HepG2 (cell line): ENCODE data around the gene JMJD1C. TPM values are rescaled to one million over a fixed set of nuclear protein-coding genes. Genes with fewer than 3 reads are reported as not detected.
"Not testable (repeated sequence)": the region's sequence is repeated elsewhere in the genome, so short reads cannot be mapped to it uniquely, and the experiment has no call there.

Experiments
- ATAC-seq: fragments of 200-7000 bp; cut with Tn5 transposase; 3 replicates; pipeline ENCODE4 v1.9.1; 2020; ENCODE audit warnings: mild to moderate bottlenecking, moderate library complexity
- BruUV-seq: library from RNA; stranded (reverse); fragments of 400-500 nt; replicated peaks from 2 replicates; lab custom pipeline; 2021; lab: Mats Ljungman, UMichigan
- CTCF ChIA-PET: fragments of 300-600 bp; formaldehyde crosslinking; extraction: SDS; loops from one replicate; lab custom pipeline; 2021; ENCODE audit warnings: low total read pairs, inconsistent platforms, low intra/inter-chr PET ratio; lab: Yijun Ruan, JAX
- POLR2A ChIA-PET: fragments of 350-600 bp; sonication (Branson Sonifier 250); formaldehyde crosslinking; loops from one replicate; lab custom pipeline; 2020; ENCODE audit warnings: antibody characterized with exemption, inconsistent platforms; lab: Yijun Ruan, JAX
- DNase-seq: peaks from one replicate; pipeline ENCODE4 v3.0.0-alpha.2; 2015; ENCODE audit warnings: low spot score
- FAIRE-seq: peaks from 3 replicates; lab custom pipeline; 2011; peaks lifted over from hg19 to GRCh38; lab: Jason Lieb, UNC
- H2AFZ ChIP-seq: one replicate; pipeline ENCODE4 v1.6.1; 2011; ENCODE audit warnings: low read length, inconsistent platforms
- H3K27ac ChIP-seq: fragments of 300-600 bp; 3 replicates; pipeline ENCODE4 v1.8.0; 2011; ENCODE audit warnings: mixed run types, mild to moderate bottlenecking, mixed read lengths, low read length, inconsistent platforms; ENCODE audit not compliant: insufficient read depth; ENCODE audit errors: extremely low read length
- H3K27me3 ChIP-seq, 2 experiments: fragments of 200-600 bp in 1 of 2; 2 replicates in 1 of 2; 3 replicates in 1 of 2; pipeline versions ENCODE4 v1.6.0 to v1.8.0; 2011; ENCODE audit warnings: low read length in 2 of 2, mild to moderate bottlenecking in 2 of 2, moderate library complexity in 2 of 2, inconsistent platforms in 1 of 2; ENCODE audit not compliant: insufficient read depth in 2 of 2, control insufficient read depth in 1 of 2
- H3K36me3 ChIP-seq, 2 experiments: fragments of 200-600 bp in 1 of 2; replicated peaks in 1 of 2; 2 replicates in 1 of 2; 3 replicates in 1 of 2; pipeline versions ENCODE4 v1.5.1 to v1.8.0; 2011; ENCODE audit warnings: low read length in 2 of 2, inconsistent platforms in 1 of 2; ENCODE audit not compliant: insufficient read depth in 2 of 2, control insufficient read depth in 1 of 2
- H3K4me1 ChIP-seq: 2 replicates; pipeline ENCODE4 v1.5.1; 2012; ENCODE audit warnings: low read length, inconsistent platforms; ENCODE audit not compliant: insufficient read depth
- H3K4me2 ChIP-seq: 2 replicates; pipeline ENCODE4 v1.6.0; 2011; ENCODE audit warnings: low read depth, low read length, inconsistent platforms
- H3K4me3 ChIP-seq, 3 experiments: fragments of 200-600 bp in 1 of 3; sonication (generic), shearing (Covaris generic) in 1 of 3; replicated peaks in 1 of 3; 2 replicates each; pipeline ENCODE4 v1.5.1; 2011 to 2016; ENCODE audit warnings: low read length in 3 of 3, inconsistent platforms in 2 of 3, low read depth in 2 of 3, mild to moderate bottlenecking in 2 of 3, control low read depth in 1 of 3, mixed read lengths in 1 of 3; ENCODE audit not compliant: insufficient read depth in 1 of 3
- H3K79me2 ChIP-seq: one replicate; pipeline ENCODE4 v1.6.1; 2011; ENCODE audit warnings: low read length, inconsistent platforms; ENCODE audit not compliant: insufficient read depth
- H3K9ac ChIP-seq: 2 replicates; pipeline ENCODE4 v1.6.0; 2011; ENCODE audit warnings: mild to moderate bottlenecking, low read depth, low read length, inconsistent platforms; ENCODE audit not compliant: insufficient read depth
- H3K9me3 ChIP-seq: 2 replicates; pipeline ENCODE4 v1.5.1; 2012; ENCODE audit warnings: mild to moderate bottlenecking, low read length
- H4K20me1 ChIP-seq: 2 replicates; pipeline ENCODE4 v1.6.0; 2011; ENCODE audit warnings: inconsistent platforms, mild to moderate bottlenecking, low read length, moderate library complexity; ENCODE audit not compliant: insufficient read depth
- SMAD9 ChIP-seq: sonication (generic); formaldehyde crosslinking; IDR thresholded peaks from 2 replicates; pipeline ENCODE4 v1.5.1; 2020; ENCODE audit warnings: mild to moderate bottlenecking, missing genetic modification reagents
- ZBTB20 ChIP-seq: sonication (generic); formaldehyde crosslinking; IDR thresholded peaks from 2 replicates; pipeline ENCODE4 v1.8.1; 2023; ENCODE audit warnings: missing genetic modification reagents, low read depth, mild to moderate bottlenecking, borderline replicate concordance
- WGBS: methylation state at CpG from one replicate; pipeline ENCODE4 v1.1.6; 2017; ENCODE audit warnings: low lambda C conversion rate; 5-methylcytosine and 5-hydroxymethylcytosine counted together
- in situ Hi-C: cut with HindIII; loops from 2 replicates; pipeline ENCODE4 v1.10.0; 2017; ENCODE audit warnings: low pct_unique_long_range_greater_than_20kb; ENCODE audit not compliant: extremely low pct_ligation_motif_present
- intact Hi-C: fragments of 100-400 bp; cut with micrococcal nuclease; formaldehyde crosslinking; loops from one replicate; pipeline ENCODE4 v1.10.0; 2022; ENCODE audit not compliant: unreplicated experiment
- polyA plus RNA-seq, 8 experiments: library from polyadenylated mRNA; depleted of rRNA in 3 of 8; stranded (reverse) in 7 of 8; unstranded in 1 of 8; fragments of >200 nt; fragmentation: Illumina TruSeq in 4 of 8; extraction: Trizol in 4 of 8; gene quantifications; 2 replicates each; pipeline versions ENCODE4 v1.2.1 to v1.2.3, GENCODE V29; 2011 to 2016; ENCODE audit warnings: low read depth in 4 of 8, missing spikeins in 1 of 8, mixed read lengths in 1 of 8; ENCODE audit not compliant: insufficient read depth in 1 of 8
- total RNA-seq, 5 experiments: library from RNA; depleted of rRNA; stranded (reverse); fragments of >200 nt; fragmentation: Illumina TruSeq; extraction: Trizol; gene quantifications; 2 replicates each; pipeline ENCODE4 v1.2.3, GENCODE V29; 2016; ENCODE audit warnings: low read depth in 1 of 5

The JMJD1C gene
- total and polyA plus RNA-seq, 2 of the 13 experiments (the other 11 are each of a cell fraction or from before 2014, with no cell fraction given) = 42.3 to 42.7 TPM

DNA sequence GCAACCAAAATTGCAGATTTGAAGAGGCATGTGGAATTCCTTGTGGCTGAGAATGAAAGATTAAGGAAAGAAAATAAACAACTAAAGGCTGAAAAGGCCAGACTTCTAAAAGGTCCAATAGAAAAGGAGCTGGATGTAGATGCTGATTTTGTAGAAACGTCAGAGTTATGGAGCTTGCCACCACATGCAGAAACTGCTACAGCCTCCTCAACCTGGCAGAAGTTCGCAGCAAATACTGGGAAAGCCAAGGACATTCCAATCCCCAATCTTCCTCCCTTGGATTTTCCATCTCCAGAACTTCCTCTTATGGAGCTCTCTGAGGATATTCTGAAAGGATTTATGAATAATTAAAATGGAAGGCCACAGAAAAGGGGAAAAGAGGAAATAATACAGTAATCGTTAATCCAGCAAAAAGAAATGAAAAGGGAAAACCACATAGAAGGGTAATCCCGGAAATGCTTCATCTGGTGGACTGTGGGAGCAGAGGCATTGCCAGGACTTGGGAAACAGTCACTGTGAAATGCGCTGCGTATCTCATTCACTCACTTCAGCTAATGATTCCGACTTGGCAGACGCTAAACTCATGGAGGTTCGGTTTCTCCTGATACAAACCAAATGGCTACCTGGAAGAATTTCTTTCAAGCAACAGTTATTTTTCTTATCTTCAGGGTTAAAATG is 311.8 kb downstream of the JMJD1C start:
- H3K4me2 ChIP-seq, H3K27ac ChIP-seq, H3K9ac ChIP-seq, H3K4me1 ChIP-seq, H3K4me3 ChIP-seq, DNase-seq, CTCF ChIA-PET, POLR2A ChIA-PET, intact Hi-C loops, ATAC-seq, FAIRE-seq, H3K27me3 ChIP-seq, H3K79me2 ChIP-seq, H2AFZ ChIP-seq, H3K9me3 ChIP-seq, in situ Hi-C loops, H4K20me1 ChIP-seq: not testable (repeated sequence)
- 93% methylated on average over 9 of the region's 9 CpGs for WGBS
- BruUV-seq = TSS peak; percentile 39
- H3K36me3 ChIP-seq = peaks cover 10 to 38% of the 10 kb centered on the region in 2 experiments; a peak in 4 of 5 replicates

DNA sequence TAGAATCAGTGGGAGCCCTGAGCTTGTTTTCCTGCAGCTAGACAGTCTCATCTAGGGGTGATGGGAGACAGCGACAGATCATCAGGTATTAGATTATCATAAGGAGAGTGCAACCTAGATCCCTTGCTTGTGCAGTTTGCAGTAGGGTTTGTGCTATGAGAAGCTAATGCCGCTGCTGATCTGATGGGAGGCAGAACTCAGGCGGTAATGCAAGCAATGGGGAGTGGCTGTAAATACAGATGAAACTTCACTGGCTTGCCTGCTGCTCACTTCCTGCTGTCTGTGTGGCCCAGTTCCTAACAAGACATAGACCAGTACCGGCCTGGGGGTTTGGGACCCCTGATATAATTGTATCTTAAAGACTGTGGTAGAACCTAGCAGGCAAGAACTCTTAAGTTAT is 315.0 kb downstream of the JMJD1C start:
- no peaks in the 10 kb centered on the region for H3K9me3 ChIP-seq
- no peaks in the 10 kb centered on the region for H3K27me3 ChIP-seq
- intact Hi-C loops = no loop called here
- ChIA-PET CTCF (no interaction called here), POLR2A (no interaction called here)
- no peak overlapping the region for H3K9ac ChIP-seq
- DNase-seq (no peak), FAIRE-seq (no peak), ATAC-seq (no peak)
- no peak overlapping the region for H3K27ac ChIP-seq
- no peaks in the 10 kb centered on the region for H3K4me1 ChIP-seq
- in situ Hi-C loops = no loop called here
- no TSS peak for BruUV-seq
- H2AFZ ChIP-seq = no peak overlapping the region
- peaks cover 14 to 40% of the 10 kb centered on the region in 2 experiments; a peak in 4 of 5 replicates for H3K36me3 ChIP-seq
- WGBS = 100% methylated on average over 4 of the region's 4 CpGs
- TF ChIP-seq SMAD9 (CRISPR knock-in tag) (no peak), ZBTB20 (CRISPR knock-in tag) (no peak)
- H3K79me2 ChIP-seq = peaks cover 15% of the 10 kb centered on the region
- H4K20me1 ChIP-seq = peaks cover 17% of the 10 kb centered on the region; the same call in 1 of the 2 replicates
- H3K4me3 ChIP-seq = no peak overlapping the region
- no peak overlapping the region for H3K4me2 ChIP-seq
